ENCODE data around the gene TPX2.

DNA sequence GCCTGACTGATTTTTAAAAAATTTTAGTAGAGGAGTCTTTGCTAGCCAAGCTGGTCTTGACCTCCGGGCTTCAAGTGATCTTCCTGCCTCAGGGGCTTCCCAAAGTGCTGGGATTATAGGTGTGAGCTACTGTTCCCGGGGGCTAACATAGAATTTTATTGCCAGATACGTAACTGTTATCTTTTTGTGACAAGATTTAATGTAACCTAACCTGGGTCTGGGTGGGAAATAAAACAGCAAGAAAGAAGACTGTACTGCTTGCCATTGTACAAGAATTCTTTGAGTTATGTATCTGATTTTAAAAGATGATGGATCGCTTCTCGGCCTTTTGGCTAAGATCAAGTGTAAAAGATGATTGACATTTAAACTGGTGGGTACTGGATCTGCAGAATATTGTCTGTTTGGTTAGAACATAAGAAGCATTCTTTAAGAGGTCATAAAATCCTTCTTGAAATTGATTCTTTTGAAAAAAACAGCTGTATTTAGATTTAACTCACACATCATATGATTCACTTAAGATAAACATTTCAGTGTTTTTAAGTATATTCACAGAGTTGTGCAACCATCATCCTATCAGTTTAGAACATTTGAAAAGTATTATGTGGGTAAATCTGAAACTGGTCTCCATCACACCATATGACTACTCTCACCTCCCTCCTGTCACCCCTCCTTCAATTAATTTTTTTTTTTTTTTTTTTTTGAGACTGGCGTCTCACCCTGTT lies 21.6 kb downstream of the TPX2 start:
- TF ChIP-seq CTCF (IDR thresholded peaks at IDR 0.05; ENCODE audit: extremely low read depth in 1 of 2, insufficient read depth in 1 of 2, low read depth in 1 of 2, low read length in 2 of 2) (no peak), MYC (IDR thresholded peaks at IDR 0.05; ENCODE audit: low read depth, low read length) (no peak), POLR2A (IDR thresholded peaks at IDR 0.05; ENCODE audit: low read depth, low read length) (no peak), POLR2AphosphoS5 (IDR thresholded peaks at IDR 0.05; ENCODE audit: insufficient read depth, low read depth, low read length) (no peak), EZH2 (IDR thresholded peaks at IDR 0.05; ENCODE audit: borderline replicate concordance, low read depth, low read length, severe bottlenecking) (no peak), MAX (IDR thresholded peaks at IDR 0.05; ENCODE audit: insufficient read depth, insufficient read length) (no peak), JUN (IDR thresholded peaks at IDR 0.05; ENCODE audit: borderline replicate concordance, insufficient read depth, insufficient read length, low read depth) (no peak), FOS (IDR thresholded peaks at IDR 0.05; ENCODE audit: borderline replicate concordance, insufficient read depth, low read length) (no peak)

Data from endothelial cell of umbilical vein (primary cell).